NT2/D1 (cell line): ENCODE measurements around the gene CCDC34.

ENCODE experiments used
- SUZ12 ChIP-seq: IDR thresholded peaks from 2 replicates; pipeline ENCODE4 v1.6.1; 2011; ENCODE audit not compliant: insufficient read length, insufficient read depth; ENCODE audit errors: extremely low read depth
- ZNF274 ChIP-seq: IDR thresholded peaks from 2 replicates; pipeline ENCODE4 v1.6.1; 2011; ENCODE audit warnings: mild to moderate bottlenecking, low read depth, low read length

GRCh38 chr11:27395556-27396258 lies 32.7 kb upstream of the CCDC34 start:
- TF ChIP-seq ZNF274 (no peak), SUZ12 (no peak)
